H1 (cell line): ENCODE results near the gene RAD9A. TPM values are rescaled to one million over a fixed set of nuclear protein-coding genes. Genes with fewer than 3 reads are reported as not detected.

Source experiments
- CTCF ChIA-PET: fragments of 300-600 bp; sonication (Branson Sonifier 250); formaldehyde crosslinking; loops from one replicate; lab custom pipeline; 2021; ENCODE audit not compliant: partially characterized antibody; lab: Charles Lee
- POLR2A ChIA-PET: fragments of 300-600 bp; sonication (Branson Sonifier 250); formaldehyde crosslinking; loops from one replicate; lab custom pipeline; 2021; ENCODE audit warnings: inconsistent platforms; ENCODE audit not compliant: partially characterized antibody; lab: Charles Lee
- DNase-seq, 2 experiments: peaks; one replicate each; pipeline versions ENCODE4 v3.0.0 to v3.0.0-alpha.2; 2010 to 2022; ENCODE audit warnings: low spot score in 2 of 2, low read depth in 1 of 2, mixed read lengths in 1 of 2
- FAIRE-seq: peaks from 2 replicates; lab custom pipeline; 2011; peaks lifted over from hg19 to GRCh38; lab: Jason Lieb, UNC
- H2AFZ ChIP-seq: 2 replicates; pipeline ENCODE4 v1.8.1; 2012; ENCODE audit warnings: low read length, inconsistent platforms
- H2AK5ac ChIP-seq: 2 replicates; pipeline ENCODE4 v1.6.1; 2013; ENCODE audit warnings: low read depth, low read length
- H2BK120ac ChIP-seq: replicated peaks from 2 replicates; pipeline ENCODE3; 2013; ENCODE audit warnings: low read depth, low read length, inconsistent platforms
- H2BK12ac ChIP-seq: 2 replicates; pipeline ENCODE4 v1.6.1; 2013; ENCODE audit warnings: low read depth, low read length
- H2BK15ac ChIP-seq: 2 replicates; pipeline ENCODE4 v1.6.1; 2013; ENCODE audit warnings: low read length
- H2BK20ac ChIP-seq: 2 replicates; pipeline ENCODE4 v1.6.1; 2013; ENCODE audit warnings: low read length
- H2BK5ac ChIP-seq: 2 replicates; pipeline ENCODE4 v1.6.1; 2013; ENCODE audit warnings: low read depth, low read length
- H3K14ac ChIP-seq: 2 replicates; pipeline ENCODE4 v1.6.1; 2013; ENCODE audit warnings: inconsistent platforms; ENCODE audit not compliant: insufficient read length
- H3K18ac ChIP-seq: 2 replicates; pipeline ENCODE4 v1.6.1; 2013; ENCODE audit warnings: low read length; ENCODE audit errors: extremely low read depth
- H3K23ac ChIP-seq: 2 replicates; pipeline ENCODE4 v1.6.1; 2013; ENCODE audit warnings: inconsistent platforms; ENCODE audit not compliant: insufficient read length
- H3K23me2 ChIP-seq: 2 replicates; pipeline ENCODE4 v1.6.1; 2013; ENCODE audit warnings: low read depth, low read length
- H3K27ac ChIP-seq: 2 replicates; pipeline ENCODE4 v1.6.1; 2011; ENCODE audit warnings: low read depth, low read length, inconsistent platforms
- H3K27me3 ChIP-seq, 4 experiments: replicated peaks in 1 of 4; 1 replicate in 1 of 4; 2 replicates in 3 of 4; pipeline versions ENCODE4 v1.6.1 to v1.8.1; 2011 to 2013; ENCODE audit warnings: low read length in 3 of 4, mild to moderate bottlenecking in 3 of 4, inconsistent platforms in 2 of 4, mixed read lengths in 2 of 4, moderate library complexity in 1 of 4; ENCODE audit not compliant: control insufficient read depth in 3 of 4, insufficient read depth in 3 of 4; ENCODE audit errors: extremely low read depth in 1 of 4
- H3K36me3 ChIP-seq, 4 experiments: 2 replicates each; pipeline versions ENCODE4 v1.6.1 to v1.8.1; 2011 to 2013; ENCODE audit warnings: mild to moderate bottlenecking in 4 of 4, low read length in 3 of 4, moderate library complexity in 2 of 4, control low read depth in 1 of 4, inconsistent platforms in 1 of 4; ENCODE audit not compliant: insufficient read depth in 4 of 4, control insufficient read depth in 2 of 4
- H3K4ac ChIP-seq: replicated peaks from 2 replicates; pipeline ENCODE3; 2013; ENCODE audit warnings: low read length, low read depth, mixed read lengths, inconsistent platforms; ENCODE audit not compliant: insufficient read length
- H3K4me1 ChIP-seq, 4 experiments: replicated peaks in 1 of 4; 1 replicate in 1 of 4; 2 replicates in 3 of 4; pipeline versions ENCODE4 v1.6.1 to v1.8.1; 2011 to 2013; ENCODE audit warnings: low read length in 3 of 4, inconsistent platforms in 2 of 4, mixed read lengths in 1 of 4; ENCODE audit not compliant: insufficient read depth in 4 of 4, control insufficient read depth in 3 of 4
- H3K4me2 ChIP-seq, 2 experiments: 2 replicates each; pipeline versions ENCODE4 v1.6.1 to v1.8.1; 2011 to 2013; ENCODE audit warnings: low read depth in 2 of 2, low read length in 2 of 2, control low read depth in 1 of 2, inconsistent platforms in 1 of 2, mild to moderate bottlenecking in 1 of 2; ENCODE audit not compliant: insufficient read depth in 1 of 2
- H3K4me3 ChIP-seq, 4 experiments: fragments of 200-600, 300-600 bp in 1 of 4; sonication (generic), shearing (Covaris generic), sonication (Bioruptor Twin) in 1 of 4; 2 replicates each; pipeline versions ENCODE4 v1.5.1 to v1.8.1; 2011 to 2016; ENCODE audit warnings: low read length in 4 of 4, low read depth in 3 of 4, control low read depth in 2 of 4, inconsistent platforms in 2 of 4, mild to moderate bottlenecking in 2 of 4, mixed read lengths in 1 of 4, moderate library complexity in 1 of 4; ENCODE audit not compliant: insufficient read depth in 2 of 4; ENCODE audit errors: extremely low read depth in 1 of 4
- H3K56ac ChIP-seq: replicated peaks from 2 replicates; pipeline ENCODE3; 2013; ENCODE audit warnings: low read depth, mild to moderate bottlenecking, mixed read lengths, low read length, inconsistent platforms; ENCODE audit not compliant: insufficient read length
- H3K79me1 ChIP-seq: 2 replicates; pipeline ENCODE4 v1.6.1; 2013; ENCODE audit warnings: low read depth, low read length, control low read depth
- H3K79me2 ChIP-seq, 2 experiments: 2 replicates each; pipeline versions ENCODE4 v1.6.1 to v1.8.1; 2012 to 2013; ENCODE audit warnings: low read length in 2 of 2, mild to moderate bottlenecking in 2 of 2, inconsistent platforms in 1 of 2; ENCODE audit not compliant: insufficient read depth in 2 of 2, control insufficient read depth in 1 of 2
- H3K9ac ChIP-seq, 4 experiments: replicated peaks in 1 of 4; 1 replicate in 1 of 4; 2 replicates in 3 of 4; pipeline versions ENCODE4 v1.6.1 to v1.8.1; 2011 to 2013; ENCODE audit warnings: low read depth in 3 of 4, low read length in 3 of 4, control low read depth in 2 of 4, mild to moderate bottlenecking in 2 of 4, moderate library complexity in 2 of 4, inconsistent platforms in 1 of 4; ENCODE audit errors: extremely low read depth in 1 of 4
- H3K9me3 ChIP-seq, 2 experiments: 2 replicates each; pipeline versions ENCODE4 v1.6.1 to v1.8.1; 2012 to 2013; ENCODE audit warnings: mild to moderate bottlenecking in 2 of 2, moderate library complexity in 2 of 2, control low read depth in 1 of 2, inconsistent platforms in 1 of 2, low read depth in 1 of 2, low read length in 1 of 2, mixed read lengths in 1 of 2; ENCODE audit not compliant: insufficient read depth in 2 of 2
- H4K20me1 ChIP-seq, 2 experiments: replicated peaks in 1 of 2; 2 replicates each; pipeline versions ENCODE3 to v1.8.1; 2011 to 2013; ENCODE audit warnings: inconsistent platforms in 2 of 2, low read length in 2 of 2, mild to moderate bottlenecking in 1 of 2; ENCODE audit not compliant: insufficient read depth in 2 of 2, control insufficient read depth in 1 of 2
- H4K5ac ChIP-seq: 2 replicates; pipeline ENCODE4 v1.6.1; 2013; ENCODE audit warnings: low read length, low read depth, mixed read lengths, inconsistent platforms; ENCODE audit not compliant: insufficient read length
- H4K8ac ChIP-seq: 2 replicates; pipeline ENCODE4 v1.8.0; 2013; ENCODE audit warnings: mild to moderate bottlenecking, moderate library complexity, low read length, inconsistent platforms; ENCODE audit not compliant: insufficient read depth; ENCODE audit errors: extremely low read depth
- H4K91ac ChIP-seq: replicated peaks from 2 replicates; pipeline ENCODE3; 2013; ENCODE audit warnings: low read length, mixed read lengths, inconsistent platforms; ENCODE audit not compliant: insufficient read length
- WGBS, 2 experiments: shearing (Covaris generic) in 1 of 2; methylation state at CpG; one replicate each; pipeline versions ENCODE4 v1.1.6 to v1.1.7; 2013 to 2015; ENCODE audit warnings: low lambda C conversion rate in 2 of 2, mixed read lengths in 2 of 2, inconsistent platforms in 1 of 2, low coverage in 1 of 2, missing lambda C conversion rate in 1 of 2; ENCODE audit not compliant: insufficient replicate concordance in 2 of 2, insufficient coverage in 1 of 2, insufficient read length in 1 of 2; ENCODE audit errors: extremely low coverage in 1 of 2, missing lambda C conversion rate in 1 of 2; 5-methylcytosine and 5-hydroxymethylcytosine counted together
- polyA plus RNA-seq, 7 experiments: library from polyadenylated mRNA; depleted of rRNA in 3 of 7; stranded (reverse) in 5 of 7; unstranded in 2 of 7; fragments of >200 nt in 5 of 7; fragments of 200-250 nt in 2 of 7; gene quantifications; 1 replicate in 5 of 7; 2 replicates in 1 of 7; 4 replicates in 1 of 7; pipeline versions ENCODE4 v1.2.1 to v1.2.3, GENCODE V29; 2011 to 2013; ENCODE audit warnings: missing spikeins in 2 of 7, mixed read lengths in 2 of 7
- total RNA-seq: library from RNA; stranded (reverse); fragmentation: NEBNext Ultra II Directional; extraction: Animal tissue kit (Norgen Biotek cat#: 25700); gene quantifications from 2 replicates; pipeline ENCODE4 v1.2.1, GENCODE V29; 2021
- TF ChIP-seq, protein P1 (sequence below): IDR thresholded peaks from 2 replicates; pipeline ENCODE4 v1.6.1; 2012; ENCODE audit warnings: inconsistent platforms

Gene RAD9A
- total and polyA plus RNA-seq, 2 of the 8 experiments (the other 6 are each of a cell fraction or from before 2014, with no cell fraction given): 22.2 to 25.5 TPM

DNA sequence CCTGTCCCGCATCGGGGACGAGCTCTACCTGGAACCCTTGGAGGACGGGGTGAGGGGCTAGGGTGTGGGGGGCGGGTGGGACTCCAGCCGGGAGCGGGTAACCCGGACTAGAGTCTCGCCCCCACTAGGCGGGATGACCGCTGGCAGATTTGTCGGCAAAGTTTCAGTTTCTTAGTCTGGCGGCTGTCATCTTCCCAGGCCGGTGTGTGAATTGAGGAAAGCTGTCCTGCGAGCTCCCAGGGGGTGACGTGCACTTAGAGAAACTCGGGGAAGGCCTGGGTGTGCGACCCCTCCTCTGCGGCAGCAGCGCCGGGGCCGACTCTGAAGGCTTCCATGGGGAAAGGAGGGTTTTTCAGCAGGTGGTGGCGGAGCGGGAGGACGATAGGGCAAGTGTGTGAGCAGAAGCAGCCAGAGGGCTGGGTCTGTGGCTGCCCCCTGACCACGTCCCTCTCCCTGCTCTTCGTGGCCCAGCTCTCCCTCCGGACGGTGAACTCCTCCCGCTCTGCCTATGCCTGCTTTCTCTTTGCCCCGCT lies 463 bp downstream of the RAD9A start:
- no peaks in the 10 kb centered on the region for H3K9me3 ChIP-seq
- H3K4me2 ChIP-seq: peak overlapping the region; percentile 65 to 86
- H3K79me1 ChIP-seq: 0 out of 2 replicates have a peak, but pooled peaks cover 2% of the 10 kb centered on the region
- no peak overlapping the region for H2BK120ac ChIP-seq
- ChIA-PET CTCF (interaction anchor here (1.0 to 34.8 kb wide), 10 partner anchors 9 to 188 kb away, joined by 3 to 1305 read pairs (median 4); partner anchors contain the start of genes AIP, CLCF1, POLD4 and PPP1CA), POLR2A (interaction anchor here (0.7 to 3.3 kb wide), 18 partner anchors 9 to 83 kb away, joined by 3 to 31 read pairs (median 4); partner anchors contain the start of genes POLD4, PPP1CA and TBC1D10C)
- H2BK12ac ChIP-seq: 0 out of 2 replicates have a peak overlapping the region, but pooled peaks have one; percentile 27
- H3K27ac ChIP-seq: no peak overlapping the region
- H2AFZ ChIP-seq: no peak overlapping the region
- no peak overlapping the region for H2AK5ac ChIP-seq
- H4K5ac ChIP-seq: no peak overlapping the region
- H3K4me3 ChIP-seq: peak overlapping the region; percentile 63 to 88 (median 69)
- H2BK5ac ChIP-seq: no peak overlapping the region
- H4K91ac ChIP-seq: no peak overlapping the region
- no peak overlapping the region; the same call in 1 of the 2 replicates for H2BK15ac ChIP-seq
- H3K23ac ChIP-seq: no peak overlapping the region
- TF ChIP-seq, protein P1, sequence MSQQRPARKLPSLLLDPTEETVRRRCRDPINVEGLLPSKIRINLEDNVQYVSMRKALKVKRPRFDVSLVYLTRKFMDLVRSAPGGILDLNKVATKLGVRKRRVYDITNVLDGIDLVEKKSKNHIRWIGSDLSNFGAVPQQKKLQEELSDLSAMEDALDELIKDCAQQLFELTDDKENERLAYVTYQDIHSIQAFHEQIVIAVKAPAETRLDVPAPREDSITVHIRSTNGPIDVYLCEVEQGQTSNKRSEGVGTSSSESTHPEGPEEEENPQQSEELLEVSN: no peak
- H3K14ac ChIP-seq: no peak overlapping the region
- peak overlapping the region; percentile 89 for H4K8ac ChIP-seq
- no peak overlapping the region for H3K18ac ChIP-seq
- H3K4me1 ChIP-seq: peaks cover 0 to 12% (median 7%) of the 10 kb centered on the region in 4 experiments; a peak in 4 of 7 replicates
- WGBS, 2 experiments: 35% methylated on average over 21 of the region's 31 CpGs; no CpG with 5 or more reads in 1 of the 2 experiments
- H3K27me3 ChIP-seq: no peaks in the 10 kb centered on the region
- peaks cover 0 to 5% (median under 1%) of the 10 kb centered on the region in 4 experiments; a peak in 4 of 8 replicates for H3K36me3 ChIP-seq
- peak overlapping the region; percentile 67 to 84 (median 70) for H3K9ac ChIP-seq
- DNase-seq: no peak
- H3K23me2 ChIP-seq: peaks cover 13% of the 10 kb centered on the region
- no peak overlapping the region for H2BK20ac ChIP-seq
- H4K20me1 ChIP-seq: peaks cover 0 to 5% of the 10 kb centered on the region in 2 experiments
- no peaks in the 10 kb centered on the region for H3K79me2 ChIP-seq
- FAIRE-seq: no peak
- no peak overlapping the region for H3K4ac ChIP-seq
- peak overlapping the region; percentile 72 for H3K56ac ChIP-seq
